RKO (cell line): Measurements from ENCODE around the gene C1orf105.
A peak's percentile ranks its signal among the peaks of the same experiment; 100 is the strongest.

Experiments
- DNase-seq: peaks from one replicate; pipeline ENCODE4 v3.0.0-alpha.2; 2016; ENCODE audit warnings: low spot score

C1orf105 gene

DNA sequence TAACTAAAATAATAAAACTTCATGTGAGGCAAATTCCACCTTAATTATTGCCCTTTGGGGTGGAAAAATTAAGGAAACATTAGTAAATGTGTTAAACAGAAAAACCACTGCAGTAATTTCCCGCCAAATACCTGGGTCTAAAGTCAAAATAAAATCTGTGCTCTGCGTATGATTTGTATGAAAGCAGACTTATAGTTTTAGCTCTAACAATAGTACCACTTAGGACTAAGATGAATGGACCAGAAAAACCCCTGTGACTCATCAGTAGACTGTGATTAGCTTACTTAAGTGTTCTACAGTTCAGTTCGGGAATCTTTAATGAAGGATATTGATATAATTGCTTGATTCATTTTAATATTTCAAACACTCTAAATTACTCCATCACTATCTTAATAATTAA, 23.3 kb upstream of the C1orf105 start:
- peak; percentile 12 for DNase-seq

DNA sequence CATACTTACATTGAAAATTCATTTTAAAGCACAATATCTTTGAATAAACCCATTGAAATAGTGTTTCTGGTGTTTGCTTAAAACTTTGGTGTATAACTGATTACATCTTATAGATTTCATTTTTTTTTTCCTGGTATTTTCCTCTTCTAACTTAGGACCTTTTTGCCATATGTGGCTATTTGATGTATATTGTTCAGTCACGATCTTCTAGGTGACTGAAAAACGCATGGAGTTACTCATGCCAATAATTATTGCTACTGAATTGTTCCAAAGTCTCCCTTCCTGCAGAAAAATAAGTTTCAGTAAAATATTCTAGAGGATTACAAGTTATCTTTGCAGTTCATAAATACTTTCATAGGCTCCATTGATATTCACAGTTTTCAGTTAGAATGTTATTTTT, 22.9 kb upstream of the C1orf105 start:
- DNase-seq: no peak

DNA sequence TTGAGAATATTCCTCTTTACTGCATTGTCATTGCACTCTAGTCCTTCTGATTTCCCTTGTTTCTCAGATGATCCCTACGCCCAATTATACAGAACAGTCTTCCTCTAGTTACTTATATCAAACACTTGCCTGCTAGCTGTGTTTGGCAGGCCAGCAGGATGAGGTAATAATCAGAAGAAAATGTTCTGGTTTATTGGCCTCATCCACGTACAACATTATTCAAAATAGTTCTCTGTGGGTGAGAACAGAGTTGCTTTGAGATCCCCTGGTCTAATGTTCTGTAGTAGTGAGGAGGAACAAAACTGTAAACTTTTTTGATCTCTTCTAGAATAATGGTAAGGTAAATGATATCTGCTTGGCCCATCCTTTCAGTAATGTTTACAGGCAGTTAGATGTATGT, 22.3 kb upstream of the C1orf105 start:
- no peak for DNase-seq

DNA sequence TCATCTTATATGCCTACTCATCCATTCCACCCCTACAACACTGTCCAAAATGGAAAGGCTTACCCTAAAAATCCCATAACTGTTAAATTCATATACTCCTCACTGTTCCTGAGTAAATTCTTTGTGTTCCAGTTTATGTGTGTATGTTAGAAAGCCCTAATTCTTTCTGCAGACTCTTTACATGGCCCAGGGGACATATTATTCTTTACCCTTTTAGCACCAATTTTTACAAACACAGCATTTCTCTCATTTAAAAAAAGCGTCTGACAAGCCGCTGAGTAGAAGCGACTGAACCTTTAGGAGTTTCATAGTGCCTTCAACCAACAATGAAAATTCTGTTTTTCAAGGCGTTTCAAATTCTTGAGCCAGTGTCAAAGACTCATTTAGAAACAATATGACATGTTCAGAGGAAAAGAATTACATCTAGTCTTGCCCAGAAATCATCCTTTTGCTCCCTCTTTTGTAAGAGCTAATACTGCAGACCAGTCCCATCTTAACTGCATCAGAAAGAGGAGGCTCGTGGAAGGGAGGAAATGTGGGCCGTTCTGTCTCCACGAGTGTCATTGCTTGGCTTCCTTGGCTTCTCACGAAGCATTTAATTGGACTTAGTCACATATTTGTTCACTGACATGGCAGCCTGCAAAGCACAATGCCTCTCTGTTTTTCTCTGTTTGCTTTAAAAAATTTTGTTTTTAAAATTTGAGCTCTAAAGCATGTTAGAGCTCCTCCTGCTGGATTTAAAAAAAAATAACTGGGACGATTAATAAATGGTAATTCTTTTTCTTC, 21.3 kb upstream of the C1orf105 start:
- peak; percentile 56 for DNase-seq

- no peak for DNase-seq
Observed at GRCh38 chr1:172399756-172400721, 20.4 kb upstream of the C1orf105 start.

DNA sequence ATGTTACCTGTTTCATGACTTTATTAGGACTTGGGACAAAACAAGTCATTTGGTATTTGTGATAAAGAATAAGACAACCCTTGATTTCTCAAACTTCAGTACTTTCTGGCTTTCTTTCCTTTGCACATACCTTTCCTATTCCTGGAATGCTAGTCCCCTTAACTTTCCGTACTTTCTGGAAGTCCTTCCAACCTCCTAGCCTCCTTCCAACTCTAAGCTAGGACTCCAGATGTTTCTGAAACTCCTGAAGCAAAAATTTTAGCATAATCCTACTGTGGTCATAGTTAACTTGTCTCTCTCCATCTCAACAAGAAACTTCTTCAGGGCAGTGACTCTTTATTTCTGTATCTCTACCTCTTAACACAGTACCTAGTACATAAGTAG, 19.8 kb upstream of the C1orf105 start:
- DNase-seq: no peak

DNA sequence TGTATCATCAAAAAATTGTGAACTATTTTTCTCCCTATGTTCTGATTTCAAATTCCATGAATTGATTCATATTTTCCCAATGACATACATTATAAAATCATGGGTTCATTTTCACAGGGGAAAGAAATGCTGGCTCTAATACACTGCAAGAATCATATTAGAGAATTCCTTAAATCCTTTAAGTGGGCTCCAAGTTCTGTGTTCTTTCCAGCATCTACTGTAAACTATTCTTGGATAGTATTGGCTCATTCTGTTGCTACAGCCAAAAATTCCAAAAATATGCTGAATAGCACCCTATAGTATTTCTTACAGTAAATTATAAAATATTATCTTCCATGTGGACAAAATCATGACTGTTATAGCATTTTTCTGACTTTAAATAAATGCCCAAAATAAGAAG, 19.0 kb upstream of the C1orf105 start:
- DNase-seq: no peak

- peak; percentile 12 for DNase-seq
Observed at GRCh38 chr1:172401892-172402291, 18.6 kb upstream of the C1orf105 start.

DNA sequence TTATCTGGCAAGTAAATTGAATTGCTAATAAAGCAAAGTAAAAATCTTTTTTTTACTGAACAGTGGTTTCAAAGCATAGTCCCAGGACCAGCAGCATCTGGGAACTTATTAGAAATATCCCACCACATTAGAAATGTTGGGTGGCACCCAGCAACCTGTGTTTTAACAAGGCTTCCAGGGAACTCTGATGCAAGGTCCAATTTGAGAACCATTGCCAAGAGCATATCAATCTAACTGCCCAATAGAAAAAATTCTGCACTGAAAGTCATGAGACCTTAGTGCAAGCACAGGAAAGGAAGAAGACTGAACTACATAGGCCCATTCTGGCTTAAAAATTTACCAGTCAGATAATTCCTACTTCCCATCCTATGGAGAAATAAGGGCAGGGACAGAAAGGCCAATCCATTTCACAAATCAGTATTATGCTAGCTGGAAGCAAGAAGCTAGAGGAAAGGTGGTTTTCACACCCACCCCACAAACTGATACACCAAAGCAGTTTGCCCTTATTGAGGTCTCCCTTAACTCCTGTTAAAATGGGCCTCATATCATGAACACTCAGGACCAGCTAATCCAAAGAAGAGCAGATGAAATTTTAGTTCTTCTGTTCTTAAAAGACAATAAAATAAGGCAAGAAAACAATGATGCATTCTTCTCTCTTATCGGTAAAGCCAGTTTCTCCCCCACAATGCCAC, 17.5 kb upstream of the C1orf105 start:
- no peak for DNase-seq

GRCh38 chr1:172404121-172404520, 16.4 kb upstream of the C1orf105 start:
- no peak for DNase-seq

GRCh38 chr1:172405912-172406311, 14.6 kb upstream of the C1orf105 start:
- DNase-seq: peak; percentile 4

DNA sequence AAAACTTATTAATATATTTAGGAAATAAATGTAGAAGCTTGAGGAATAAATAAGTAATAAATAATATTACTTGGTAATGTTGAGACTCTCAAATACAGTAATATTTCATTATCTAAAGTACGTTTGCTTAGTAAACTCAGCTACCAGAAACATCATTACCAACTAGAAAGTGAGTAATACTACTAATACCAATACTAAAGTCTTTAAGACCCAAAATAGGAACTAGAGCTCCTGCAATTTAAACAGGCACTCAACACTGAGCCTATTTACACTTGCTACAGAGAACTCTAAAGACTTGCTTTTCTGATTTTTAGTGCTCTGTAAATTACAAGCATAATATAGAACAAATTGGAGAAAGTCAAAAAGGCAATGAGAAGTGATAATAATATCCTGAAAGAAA, 13.5 kb upstream of the C1orf105 start:
- DNase-seq: no peak

DNA sequence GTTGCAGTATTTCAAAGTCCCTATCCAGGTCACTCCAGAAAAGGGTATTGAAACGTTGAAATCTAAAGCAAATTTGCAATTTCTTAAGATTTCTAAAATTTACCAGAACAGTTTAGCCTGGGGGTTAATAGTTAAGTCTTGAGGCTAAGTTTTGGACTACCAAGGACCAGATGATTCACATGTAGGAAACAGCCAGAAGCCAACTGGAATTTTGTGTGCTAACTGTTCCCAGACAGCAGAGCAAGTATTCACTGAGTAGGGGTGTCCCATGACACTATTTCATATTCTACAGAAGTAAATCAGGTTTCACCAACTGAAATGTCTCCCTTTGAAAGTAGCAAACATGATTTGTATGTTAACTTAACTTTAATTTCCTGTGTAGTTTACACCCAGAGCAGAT, 11.5 kb upstream of the C1orf105 start:
- no peak for DNase-seq

DNA sequence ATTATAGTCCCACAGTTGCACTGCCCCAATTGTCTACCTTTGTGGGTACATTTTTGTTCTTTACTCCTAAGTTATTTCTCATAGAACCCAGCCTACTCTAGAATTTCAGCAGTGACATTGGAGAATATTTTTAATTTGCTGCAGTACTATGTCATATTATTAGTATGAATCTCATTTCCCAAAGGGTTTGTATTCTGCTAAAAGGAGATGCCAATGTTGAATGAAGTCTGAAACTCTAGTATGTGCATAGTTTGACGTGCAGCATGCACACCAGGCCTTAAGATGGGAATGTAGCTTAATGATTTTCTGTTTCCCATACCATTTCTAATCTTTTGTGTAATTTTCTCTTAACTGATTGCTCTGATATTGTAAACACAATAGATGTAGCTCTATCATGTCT, 10.5 kb upstream of the C1orf105 start:
- DNase-seq: no peak

- no peak for DNase-seq
Observed at GRCh38 chr1:172411791-172412338, 8.6 kb upstream of the C1orf105 start.

DNA sequence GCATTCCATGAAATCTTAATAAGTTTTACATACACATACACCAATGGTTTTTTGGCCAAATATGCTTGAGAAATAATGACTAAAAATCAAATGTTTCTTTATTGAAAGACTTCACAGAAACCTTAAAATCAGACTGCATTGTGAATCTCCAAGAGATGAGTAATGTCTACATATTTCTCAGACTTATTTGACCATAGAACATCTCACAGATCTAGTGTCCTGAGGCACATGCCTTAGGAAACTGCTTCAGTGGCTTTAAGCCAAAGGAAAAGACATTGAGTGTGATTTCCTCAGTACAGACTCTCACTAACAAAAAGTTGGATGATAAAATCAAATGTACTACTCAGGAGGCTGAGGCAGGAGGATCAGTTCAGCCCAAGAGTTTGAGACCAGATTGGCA, 6.2 kb upstream of the C1orf105 start:
- DNase-seq: no peak

GRCh38 chr1:172416496-172417035, 3.9 kb upstream of the C1orf105 start:
- DNase-seq: no peak

- no peak for DNase-seq
Observed at GRCh38 chr1:172417557-172417956, 2.9 kb upstream of the C1orf105 start.

DNA sequence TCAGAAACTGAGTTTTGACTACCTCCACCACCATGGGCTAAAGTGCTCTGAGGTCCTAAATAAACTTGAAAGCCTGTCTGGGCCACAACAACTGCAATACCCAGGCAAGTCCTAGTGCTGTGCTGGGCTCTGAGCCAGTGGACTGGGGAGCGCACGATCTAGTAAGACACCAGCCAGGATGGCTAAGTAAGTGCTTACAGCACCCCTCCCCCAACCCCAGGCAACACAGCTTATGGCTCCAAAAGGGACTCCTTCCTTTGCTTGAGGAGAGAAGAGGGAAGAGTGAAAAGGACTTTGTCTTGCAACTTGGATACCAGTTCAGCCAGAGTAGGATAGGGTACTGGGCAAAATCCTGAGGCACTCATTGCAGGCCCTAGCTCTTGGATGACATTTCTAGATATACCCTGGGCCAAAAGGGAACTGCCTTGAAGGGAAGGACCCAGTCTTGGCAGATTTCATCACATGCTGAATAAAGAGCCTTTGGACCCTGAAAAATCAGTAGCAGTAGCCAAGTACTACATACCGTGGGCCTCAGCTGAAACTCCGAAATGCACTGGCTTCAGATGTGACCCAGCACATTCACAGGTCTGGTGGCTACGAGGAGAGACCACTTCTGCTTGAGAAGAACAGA, 1.6 kb downstream of the C1orf105 start:
- DNase-seq: no peak

DNA sequence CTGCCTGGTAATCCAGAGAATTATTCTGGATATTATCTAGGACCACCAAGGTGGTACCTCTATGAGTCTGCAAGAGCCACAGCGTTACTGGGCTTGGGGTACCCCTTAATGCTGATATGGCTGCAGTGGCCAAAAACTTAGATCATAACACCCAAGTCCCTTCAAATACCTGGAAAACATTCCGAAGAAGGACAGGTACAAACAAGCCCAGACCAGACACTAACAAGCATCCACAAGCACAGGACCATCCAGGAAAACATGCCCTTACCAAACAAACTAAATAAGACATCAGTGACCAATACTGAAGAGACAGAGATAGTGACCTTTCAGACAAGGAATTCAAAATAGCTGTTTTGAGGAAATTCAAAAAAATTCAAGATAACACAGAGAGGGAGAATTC, 2.9 kb downstream of the C1orf105 start:
- no peak for DNase-seq

- DNase-seq: no peak
Observed at GRCh38 chr1:172425339-172425738, 4.9 kb downstream of the C1orf105 start.

DNA sequence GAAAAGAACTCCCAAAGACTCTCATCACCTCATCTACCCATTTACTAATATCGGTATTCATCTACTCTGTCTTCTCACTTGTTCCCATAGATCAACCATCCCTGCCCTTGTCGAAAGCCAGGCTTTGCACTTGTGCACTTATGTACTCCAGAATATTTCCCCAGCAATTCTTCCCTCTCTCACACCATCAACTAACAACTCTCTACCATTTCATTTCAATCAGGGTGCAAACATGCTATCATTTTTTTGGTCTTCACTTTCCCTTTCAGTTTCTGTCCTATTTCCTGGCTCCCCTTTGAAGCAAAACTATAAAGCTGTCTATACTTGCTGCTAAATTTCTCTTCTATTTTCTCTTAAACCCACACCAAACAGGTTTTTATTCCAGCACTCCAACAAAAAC, 6.7 kb downstream of the C1orf105 start:
- no peak for DNase-seq
